ENCODE results near the gene RASL11A. TPM values are rescaled to one million over a fixed set of nuclear protein-coding genes. Genes with fewer than 3 reads are reported as not detected.

Gene RASL11A
- total and polyA plus RNA-seq, 2 of the 13 experiments (the other 11 are each of a cell fraction or from before 2014, with no cell fraction given) = 3.0 to 4.1 TPM

DNA sequence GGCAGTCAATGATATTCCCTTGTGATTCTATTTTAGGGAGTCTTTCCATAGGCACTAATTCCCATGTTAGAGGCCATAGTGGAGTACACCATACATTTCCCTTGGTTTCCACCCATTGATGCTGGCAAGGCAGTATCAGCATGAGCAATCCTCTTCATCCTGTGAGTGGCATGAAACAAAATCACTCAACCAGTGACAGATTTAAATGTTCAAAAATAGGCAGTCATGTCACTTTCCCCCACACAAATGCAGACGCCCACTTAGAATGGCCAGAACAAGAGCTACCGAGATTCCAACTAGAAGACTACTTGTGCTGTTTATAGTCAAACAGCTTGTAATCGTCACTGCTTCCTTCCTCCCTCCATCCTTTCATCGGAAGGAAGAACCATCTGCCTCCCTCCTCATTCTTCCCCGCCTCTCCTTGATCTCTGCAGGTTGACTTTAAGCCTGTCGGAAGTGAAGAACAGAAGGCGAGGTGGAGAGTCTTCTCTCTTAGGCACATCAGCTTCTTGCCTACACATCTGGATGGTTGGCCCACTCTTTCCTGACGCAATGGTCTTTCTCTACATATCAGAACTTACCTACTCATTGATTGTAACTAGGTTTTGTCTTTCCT is 22.6 kb downstream of the RASL11A start:
- CTCF ChIA-PET (ENCODE audit: low intra/inter-chr PET ratio, low total read pairs) = no interaction called here
- Histone ChIP-seq H2AFZ (ENCODE audit: low read length) (no peak overlapping the region), H3K27ac (ENCODE audit: extremely low read length, insufficient read depth, low read length) (no peak overlapping the region), H3K9me3 (ENCODE audit: low read length) (no peaks in the 10 kb centered on the region), H3K4me1 (ENCODE audit: insufficient read depth, low read length) (no peaks in the 10 kb centered on the region), H3K4me2 (ENCODE audit: low read depth, low read length) (no peak overlapping the region), H3K27me3 (ENCODE audit: control insufficient read depth in 1 of 2, insufficient read depth in 2 of 2, low read length in 2 of 2) (peaks cover 0 to 15% of the 10 kb centered on the region in 2 experiments; a peak in 1 of 5 replicates), H4K20me1 (ENCODE audit: insufficient read depth, low read length) (no peaks in the 10 kb centered on the region), H3K4me3 (replicated peaks in 1 of 3; ENCODE audit: insufficient read depth in 1 of 3, low read depth in 2 of 3, low read length in 3 of 3) (no peak overlapping the region), H3K9ac (ENCODE audit: insufficient read depth, low read depth, low read length) (no peak overlapping the region), H3K79me2 (ENCODE audit: insufficient read depth, low read length) (no peaks in the 10 kb centered on the region), H3K36me3 (replicated peaks in 1 of 2; ENCODE audit: control insufficient read depth in 1 of 2, insufficient read depth in 2 of 2, low read length in 2 of 2) (no peaks in the 10 kb centered on the region)
- DNase-seq (ENCODE audit: low spot score) (no peak), ATAC-seq (no peak), FAIRE-seq (no peak)
- POLR2A ChIA-PET = no interaction called here
- WGBS (ENCODE audit: low lambda C conversion rate) = 34% methylated on average over 8 of the region's 8 CpGs
- no TSS peak for BruUV-seq (replicated peaks)
- TF ChIP-seq SMAD3 (CRISPR knock-in tag; IDR thresholded peaks at IDR 0.05) = no peak
- TF ChIP-seq ATF2 (CRISPR knock-in tag; IDR thresholded peaks at IDR 0.05) = no peak
- no peak for TF ChIP-seq HNF4G (IDR thresholded peaks at IDR 0.05; ENCODE audit: borderline replicate concordance, low read depth, low read length)
- TF ChIP-seq HNF4G (CRISPR knock-in tag; IDR thresholded peaks at IDR 0.05; ENCODE audit: borderline replicate concordance, low read depth) = no peak
- TF ChIP-seq XRCC5 (optimal IDR thresholded peaks at IDR 0.05; ENCODE audit: low read length) = no peak
- no peak for TF ChIP-seq ZNF572 (CRISPR knock-in tag; IDR thresholded peaks at IDR 0.05)
- intact Hi-C loops (cut with micrococcal nuclease; ENCODE audit: unreplicated experiment) (no loop called here), in situ Hi-C loops (cut with HindIII; ENCODE audit: extremely low pct_ligation_motif_present, low pct_unique_long_range_greater_than_20kb) (no loop called here)

- Histone ChIP-seq H2AFZ (ENCODE audit: low read length) (no peak overlapping the region), H3K36me3 (replicated peaks in 1 of 2; ENCODE audit: control insufficient read depth in 1 of 2, insufficient read depth in 2 of 2, low read length in 2 of 2) (no peaks in the 10 kb centered on the region), H3K9ac (ENCODE audit: insufficient read depth, low read depth, low read length) (no peak overlapping the region), H3K4me3 (replicated peaks in 1 of 3; ENCODE audit: insufficient read depth in 1 of 3, low read depth in 2 of 3, low read length in 3 of 3) (no peak overlapping the region), H3K27ac (ENCODE audit: extremely low read length, insufficient read depth, low read length) (no peak overlapping the region), H3K27me3 (ENCODE audit: control insufficient read depth in 1 of 2, insufficient read depth in 2 of 2, low read length in 2 of 2) (peaks cover 0 to 18% of the 10 kb centered on the region in 2 experiments; a peak in 1 of 5 replicates), H3K9me3 (ENCODE audit: low read length) (no peaks in the 10 kb centered on the region), H3K4me1 (ENCODE audit: insufficient read depth, low read length) (no peaks in the 10 kb centered on the region), H3K79me2 (ENCODE audit: insufficient read depth, low read length) (no peaks in the 10 kb centered on the region), H3K4me2 (ENCODE audit: low read depth, low read length) (no peak overlapping the region), H4K20me1 (ENCODE audit: insufficient read depth, low read length) (no peaks in the 10 kb centered on the region)
- in situ Hi-C loops (cut with HindIII; ENCODE audit: extremely low pct_ligation_motif_present, low pct_unique_long_range_greater_than_20kb) (no loop called here), intact Hi-C loops (cut with micrococcal nuclease; ENCODE audit: unreplicated experiment) (no loop called here)
- POLR2A ChIA-PET = no interaction called here
- BruUV-seq (replicated peaks) = no TSS peak
- CTCF ChIA-PET (ENCODE audit: low intra/inter-chr PET ratio, low total read pairs) = no interaction called here
- WGBS (ENCODE audit: low lambda C conversion rate) = 23% methylated on average over 4 of the region's 4 CpGs
- DNase-seq (ENCODE audit: low spot score) = no peak
- no peak for ATAC-seq
- FAIRE-seq = no peak
- TF ChIP-seq CSRNP2 (CRISPR knock-in tag; conservative IDR thresholded peaks at IDR 0.05; ENCODE audit: low read depth) (no peak), ZBTB43 (CRISPR knock-in tag; conservative IDR thresholded peaks at IDR 0.05) (no peak), ZNF512B (CRISPR knock-in tag; IDR thresholded peaks at IDR 0.05; ENCODE audit: borderline replicate concordance) (no peak)
These were observed 23.4 kb downstream of the RASL11A start for GRCh38 chr13:27293873-27294515.
